CD4-positive, alpha-beta T cell treated with Interleukin-4 for 1 hour (primary cell): ENCODE measurements around the gene BICD2.
"Not testable (repeated sequence)": the region's sequence is repeated elsewhere in the genome, so short reads cannot be mapped to it uniquely, and the experiment has no call there.

Experiments
- DNase-seq, 2 donors: peaks; one replicate each; pipeline ENCODE4 v3.0.0-alpha.2; 2020 to 2022

Gene BICD2

GRCh38 chr9:92764381-92764987 is at the start of gene BICD2:
Gene BICD2 (minus strand): TSS chr9:92764833. CDS start chr9:92764744, 89 bp downstream.
- no peak for DNase-seq

DNA sequence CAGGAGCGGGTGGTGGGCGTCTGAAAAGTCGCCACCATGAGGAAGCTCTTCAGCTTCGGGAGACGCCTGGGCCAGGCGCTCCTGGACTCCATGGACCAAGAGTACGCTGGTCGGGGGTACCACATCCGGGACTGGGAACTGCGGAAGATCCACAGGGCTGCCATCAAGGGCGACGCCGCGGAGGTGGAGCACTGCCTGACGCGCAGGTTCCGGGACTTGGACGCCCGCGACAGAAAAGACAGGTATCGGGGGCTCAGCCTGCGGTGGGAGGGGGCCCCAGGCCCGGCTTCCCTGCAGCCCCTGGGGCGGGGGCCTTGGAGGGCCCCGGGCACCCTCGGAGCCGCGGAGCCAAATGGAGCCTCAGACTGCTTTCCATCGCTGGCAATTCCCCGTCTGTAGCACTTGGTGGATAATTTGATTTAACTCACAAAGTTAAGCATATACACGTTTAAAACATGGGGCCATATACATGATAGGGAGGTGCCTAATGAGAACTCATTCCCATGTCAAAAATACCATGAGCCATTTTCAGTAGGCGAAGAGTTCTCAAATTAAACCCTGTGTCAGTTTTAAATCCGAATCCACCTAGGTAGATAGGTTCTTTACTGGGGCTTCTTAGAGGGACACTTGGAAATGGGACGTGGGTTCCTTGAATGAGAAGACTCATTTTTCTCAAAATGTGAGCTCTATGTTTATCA is 45.1 kb upstream of the BICD2 start:
- DNase-seq, result peak in 1 of 2 donors; percentile 3

GRCh38 chr9:92808726-92809451 is 44.3 kb upstream of the BICD2 start:
- peak; percentile 36 to 38 for DNase-seq

- peak in 1 of 2 donors; percentile 22 for DNase-seq
Observed at GRCh38 chr9:92807757-92808725, 43.4 kb upstream of the BICD2 start.

- DNase-seq, result peak in 1 of 2 donors; percentile 5
Observed at GRCh38 chr9:92807031-92807756, 42.6 kb upstream of the BICD2 start.

DNA sequence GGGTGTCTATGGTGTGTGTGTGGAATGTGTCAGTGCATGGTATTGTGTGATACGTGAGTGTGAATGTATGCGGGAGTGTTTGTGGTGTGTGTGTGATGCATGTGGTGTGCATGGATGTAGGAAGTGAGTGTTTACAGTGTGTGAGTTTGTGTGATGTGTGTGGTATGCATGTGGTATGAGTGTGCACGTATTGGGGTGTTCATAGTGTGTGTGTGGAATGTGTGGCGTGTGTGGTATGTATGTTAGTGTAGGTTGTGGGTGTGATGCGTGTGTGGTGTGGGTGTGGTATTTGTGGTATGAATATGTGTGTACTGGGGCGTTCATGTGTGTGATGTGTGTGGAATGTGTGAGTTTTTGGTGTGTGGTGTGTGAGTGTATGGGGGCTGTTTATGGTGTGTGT is 40.1 kb upstream of the BICD2 start:
- no peak for DNase-seq

GRCh38 chr9:92798358-92798757 is 33.7 kb upstream of the BICD2 start:
- DNase-seq, result no peak

DNA sequence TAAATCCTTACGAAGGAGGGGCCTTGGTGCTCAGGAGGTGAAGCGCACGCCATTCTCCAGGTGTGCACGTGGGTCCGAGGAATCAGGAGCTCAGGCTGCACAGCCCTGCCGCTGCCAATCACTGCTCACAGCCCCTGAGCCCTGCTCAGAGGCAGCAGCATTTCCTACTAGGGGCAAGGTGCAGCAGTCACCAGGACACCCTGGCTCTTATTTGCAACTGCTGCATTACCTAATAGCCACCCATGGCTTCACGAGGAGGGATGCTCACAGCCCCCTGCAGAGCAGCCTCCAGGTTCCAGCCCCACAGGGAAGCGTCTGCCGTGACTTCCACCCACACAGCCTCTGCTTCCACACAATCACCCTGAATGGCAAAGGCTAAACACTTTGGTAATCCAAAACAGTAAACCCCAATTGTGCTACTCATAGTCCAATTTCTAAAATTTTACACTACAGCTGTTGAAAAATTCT is 31.7 kb upstream of the BICD2 start:
- not testable (repeated sequence) for DNase-seq

DNA sequence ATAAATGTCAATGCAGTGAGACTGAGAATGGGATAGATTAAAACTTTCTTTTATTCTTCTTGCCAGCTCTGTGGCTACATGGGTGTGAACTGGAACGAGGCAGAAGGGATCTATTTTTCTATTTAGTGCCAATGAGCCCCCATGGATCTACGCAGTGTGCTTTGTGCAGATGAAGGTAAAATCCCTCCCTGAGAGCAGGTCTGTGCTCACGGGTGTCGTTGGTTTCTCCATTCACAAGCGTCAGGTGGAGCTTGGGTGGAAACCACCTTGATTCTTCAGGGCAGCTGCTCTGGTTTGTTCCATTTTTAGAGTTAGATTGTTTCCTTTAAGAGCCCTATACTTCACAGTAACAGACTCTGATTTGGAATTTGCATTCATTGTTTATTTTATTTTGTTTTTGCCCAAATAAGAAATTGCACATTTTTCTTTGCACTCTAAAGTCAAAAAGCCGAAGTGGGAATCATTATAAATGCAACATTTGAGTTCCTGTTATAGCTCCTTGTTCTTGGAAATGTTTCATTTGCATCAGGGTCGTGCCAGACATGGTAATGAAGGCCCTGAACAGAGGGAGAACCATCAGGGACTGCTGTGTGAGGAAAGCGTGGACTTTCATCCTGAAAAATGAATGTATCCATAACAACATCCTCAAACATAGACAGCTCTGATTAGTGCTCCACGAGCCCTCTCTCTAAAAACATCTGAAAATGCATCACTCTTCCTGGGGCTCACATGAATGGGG is 31.1 kb upstream of the BICD2 start:
- DNase-seq, result no peak

DNA sequence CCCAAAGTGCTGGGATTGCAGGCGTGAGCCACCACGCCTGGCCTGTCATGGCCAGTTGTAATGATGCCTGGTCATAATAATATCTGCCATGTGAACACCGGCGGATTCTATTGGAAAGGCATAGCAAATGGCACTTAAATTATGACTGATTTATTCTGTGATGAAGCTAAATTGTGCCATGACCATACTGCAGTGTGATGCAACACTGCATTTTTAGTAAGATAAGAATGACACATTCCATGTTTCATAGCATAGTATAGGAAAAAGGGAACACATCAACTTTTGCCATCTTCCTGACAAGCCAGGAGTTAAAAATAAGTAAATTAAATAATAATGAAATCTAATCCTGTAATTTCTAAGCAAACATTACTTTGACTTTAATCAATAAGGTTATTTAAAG is 30.4 kb upstream of the BICD2 start:
- no peak for DNase-seq

DNA sequence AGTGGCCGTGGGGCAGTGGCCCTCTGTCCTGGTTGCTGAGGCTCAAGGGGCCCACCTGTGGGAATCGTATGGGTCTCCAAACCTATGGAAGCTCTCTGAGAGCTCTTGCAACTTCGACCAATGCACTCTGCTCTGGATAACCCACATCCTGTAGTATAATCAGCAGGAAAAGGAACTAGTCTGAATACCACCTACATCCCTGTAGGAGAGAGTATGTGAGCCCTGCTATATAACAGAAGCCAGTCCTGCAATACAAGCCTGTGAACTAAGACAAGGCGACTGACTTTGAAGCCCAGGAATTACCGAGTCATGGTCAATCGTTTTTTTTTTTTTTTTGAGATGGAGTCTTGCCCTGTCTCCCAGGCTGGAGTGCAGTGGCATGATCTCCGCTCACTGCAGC is 29.8 kb upstream of the BICD2 start:
- DNase-seq, result no peak

GRCh38 chr9:92790542-92791527 is 26.2 kb upstream of the BICD2 start:
- DNase-seq, result peak; percentile 82 to 83

GRCh38 chr9:92786298-92786697 is 21.7 kb upstream of the BICD2 start:
- DNase-seq, result no peak

GRCh38 chr9:92781899-92782298 is 17.3 kb upstream of the BICD2 start:
- no peak for DNase-seq

GRCh38 chr9:92780206-92780605 is 15.6 kb upstream of the BICD2 start:
- no peak for DNase-seq

GRCh38 chr9:92775466-92775865 is 10.8 kb upstream of the BICD2 start:
- DNase-seq, result no peak

- DNase-seq, result no peak
Observed at GRCh38 chr9:92774274-92774673, 9.6 kb upstream of the BICD2 start.

DNA sequence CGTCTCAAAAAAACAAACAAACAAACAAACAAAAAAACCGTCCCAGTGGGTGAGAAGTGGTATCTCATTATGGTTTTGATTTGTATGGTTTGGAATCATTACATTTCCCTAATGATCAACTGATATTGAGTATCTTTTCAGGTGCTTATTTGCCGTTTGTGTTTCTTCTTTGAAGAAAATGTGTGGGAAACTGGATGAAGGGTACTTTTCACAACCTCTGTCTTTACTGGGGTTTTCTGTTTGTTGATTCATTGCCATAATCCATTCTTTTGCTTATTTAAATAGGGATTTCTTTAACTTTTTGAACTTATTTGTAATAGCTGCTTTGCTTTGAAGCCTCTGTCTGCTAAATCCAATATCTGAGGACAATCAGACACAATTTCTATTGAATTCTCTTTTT is 9.2 kb upstream of the BICD2 start:
- DNase-seq, result no peak

DNA sequence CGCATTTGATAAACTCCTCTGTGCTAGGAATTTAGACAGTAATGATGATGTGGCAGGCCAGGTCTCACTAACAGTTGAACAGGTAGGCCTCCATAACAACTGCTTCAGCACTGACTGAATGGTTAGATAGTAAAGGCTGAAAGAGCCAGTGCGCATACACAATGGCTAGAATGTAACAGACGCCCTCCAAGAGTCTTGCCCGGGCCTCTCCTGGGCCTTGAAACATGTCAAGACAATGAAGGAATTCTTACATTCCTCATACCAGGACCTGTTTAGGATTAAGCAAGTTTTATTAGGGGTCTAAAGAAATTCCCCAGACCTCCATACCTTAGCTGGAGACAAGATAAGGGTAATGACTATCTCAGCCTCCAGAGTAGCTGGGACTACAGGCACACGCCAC is 6.7 kb upstream of the BICD2 start:
- no peak for DNase-seq
